ENCODE results near the gene LAMA1. TPM values are rescaled to one million over a fixed set of nuclear protein-coding genes. Genes with fewer than 3 reads are reported as not detected.

The LAMA1 gene
- total and polyA plus RNA-seq, 2 of the 8 experiments (the other 6 are each of a cell fraction or from before 2014, with no cell fraction given) = 30.4 to 48.7 TPM

- Histone ChIP-seq H3K23ac (ENCODE audit: insufficient read length) (no peak overlapping the region), H2BK12ac (ENCODE audit: low read depth, low read length) (no peak overlapping the region), H3K79me1 (ENCODE audit: low read depth, low read length) (no peaks in the 10 kb centered on the region), H2AFZ (ENCODE audit: low read length) (no peak overlapping the region), H3K56ac (replicated peaks; ENCODE audit: insufficient read length, low read depth, low read length) (no peak overlapping the region), H2BK120ac (replicated peaks; ENCODE audit: low read depth, low read length) (no peak overlapping the region), H3K4me2 (ENCODE audit: insufficient read depth in 1 of 2, low read depth in 2 of 2, low read length in 2 of 2) (no peak overlapping the region), H2BK5ac (ENCODE audit: low read depth, low read length) (peak overlapping the region; percentile 83), H3K23me2 (ENCODE audit: low read depth, low read length) (no peaks in the 10 kb centered on the region), H3K4me1 (replicated peaks in 1 of 4; ENCODE audit: control insufficient read depth in 3 of 4, insufficient read depth in 4 of 4, low read length in 3 of 4) (0 out of 7 replicates have a peak, but pooled peaks cover 0 to 2% (median 0%) of the 10 kb centered on the region in 4 experiments), H4K5ac (ENCODE audit: insufficient read length, low read depth, low read length) (no peak overlapping the region), H4K8ac (ENCODE audit: extremely low read depth, insufficient read depth, low read length) (no peak overlapping the region), H2BK15ac (ENCODE audit: low read length) (no peak overlapping the region), H4K91ac (replicated peaks; ENCODE audit: insufficient read length, low read length) (no peak overlapping the region), H2BK20ac (ENCODE audit: low read length) (no peak overlapping the region), H3K4ac (replicated peaks; ENCODE audit: insufficient read length, low read depth, low read length) (no peak overlapping the region), H3K9me3 (ENCODE audit: insufficient read depth in 2 of 2, low read depth in 1 of 2, low read length in 1 of 2) (no peaks in the 10 kb centered on the region), H3K79me2 (ENCODE audit: control insufficient read depth in 1 of 2, insufficient read depth in 2 of 2, low read length in 2 of 2) (no peaks in the 10 kb centered on the region), H4K20me1 (replicated peaks in 1 of 2; ENCODE audit: control insufficient read depth in 1 of 2, insufficient read depth in 2 of 2, low read length in 2 of 2) (peaks cover 0 to 2% of the 10 kb centered on the region in 2 experiments), H3K14ac (ENCODE audit: insufficient read length) (no peak overlapping the region), H3K27me3 (replicated peaks in 1 of 4; ENCODE audit: control insufficient read depth in 3 of 4, extremely low read depth in 1 of 4, insufficient read depth in 3 of 4, low read length in 3 of 4) (no peaks in the 10 kb centered on the region), H2AK5ac (ENCODE audit: low read depth, low read length) (no peak overlapping the region), H3K18ac (ENCODE audit: extremely low read depth, low read length) (no peak overlapping the region), H3K9ac (replicated peaks in 1 of 4; ENCODE audit: extremely low read depth in 1 of 4, low read depth in 3 of 4, low read length in 3 of 4) (no peak overlapping the region), H3K36me3 (ENCODE audit: control insufficient read depth in 2 of 4, insufficient read depth in 4 of 4, low read length in 3 of 4) (peaks cover 0 to 41% (median 18%) of the 10 kb centered on the region in 4 experiments), H3K27ac (ENCODE audit: low read depth, low read length) (no peak overlapping the region), H3K4me3 (ENCODE audit: extremely low read depth in 1 of 4, insufficient read depth in 2 of 4, low read depth in 3 of 4, low read length in 4 of 4) (no peak overlapping the region)
- FAIRE-seq (no peak), DNase-seq (ENCODE audit: low read depth in 1 of 2, low spot score in 2 of 2) (no peak)
- POLR2A ChIA-PET (ENCODE audit: partially characterized antibody) = no interaction called here
- CTCF ChIA-PET (ENCODE audit: partially characterized antibody) = interaction anchor here (0.6 to 6.4 kb wide), 14 partner anchors 10 to 952 kb away, joined by 3 to 25 read pairs (median 3); no protein-coding TSS in a partner anchor
- 80% methylated on average over 5 of the region's 5 CpGs; no CpG with 5 or more reads in 1 of the 2 experiments for WGBS, 2 experiments (ENCODE audit: extremely low coverage in 1 of 2, insufficient coverage in 1 of 2, insufficient read length in 1 of 2, insufficient replicate concordance in 2 of 2, low coverage in 1 of 2, low lambda C conversion rate in 2 of 2, missing lambda C conversion rate in 1 of 2)
- no peak for TF ChIP-seq SP2 (IDR thresholded peaks at IDR 0.05; ENCODE audit: low read length)
- TF ChIP-seq POLR2AphosphoS5 (IDR thresholded peaks at IDR 0.05; ENCODE audit: low read depth, low read length) = no peak
- no peak for TF ChIP-seq SIN3A (conservative IDR thresholded peaks at IDR 0.05 in 1 of 2, IDR thresholded peaks at IDR 0.05 in 1 of 2; ENCODE audit: low read depth in 1 of 2, low read length in 2 of 2)
- TF ChIP-seq, protein P1, sequence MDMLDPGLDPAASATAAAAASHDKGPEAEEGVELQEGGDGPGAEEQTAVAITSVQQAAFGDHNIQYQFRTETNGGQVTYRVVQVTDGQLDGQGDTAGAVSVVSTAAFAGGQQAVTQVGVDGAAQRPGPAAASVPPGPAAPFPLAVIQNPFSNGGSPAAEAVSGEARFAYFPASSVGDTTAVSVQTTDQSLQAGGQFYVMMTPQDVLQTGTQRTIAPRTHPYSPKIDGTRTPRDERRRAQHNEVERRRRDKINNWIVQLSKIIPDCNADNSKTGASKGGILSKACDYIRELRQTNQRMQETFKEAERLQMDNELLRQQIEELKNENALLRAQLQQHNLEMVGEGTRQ (IDR thresholded peaks at IDR 0.05; ENCODE audit: low read length) = no peak
- TF ChIP-seq TEAD4 (IDR thresholded peaks at IDR 0.05; ENCODE audit: low read depth, low read length) = no peak
- TF ChIP-seq RAD21 (IDR thresholded peaks at IDR 0.05 in 1 of 2, conservative IDR thresholded peaks at IDR 0.05 in 1 of 2; ENCODE audit: low read depth in 2 of 2, low read length in 2 of 2) = no peak
- TF ChIP-seq FOSL1 (IDR thresholded peaks at IDR 0.05; ENCODE audit: insufficient read depth, low read depth, low read length) = no peak
- TF ChIP-seq KDM5A (IDR thresholded peaks at IDR 0.05; ENCODE audit: low read length) = no peak
- TF ChIP-seq ATF2 (IDR thresholded peaks at IDR 0.05; ENCODE audit: low read length) = no peak
- no peak for TF ChIP-seq SRF (IDR thresholded peaks at IDR 0.05; ENCODE audit: low read depth, low read length)
- TF ChIP-seq CREB1 (IDR thresholded peaks at IDR 0.05) = no peak
- TF ChIP-seq SP1 (IDR thresholded peaks at IDR 0.05; ENCODE audit: low read depth, low read length) = no peak
These were observed 82.7 kb downstream of the LAMA1 start for GRCh38 chr18:7034924-7035323.

All from H1 (cell line).